GM18520 (cell line): ENCODE data around the gene PIP4K2C.
A peak's percentile ranks its signal among the peaks of the same experiment; 100 is the strongest.
"Not testable (repeated sequence)": the region's sequence is repeated elsewhere in the genome, so short reads cannot be mapped to it uniquely, and the experiment has no call there.

ENCODE experiments used
- ATAC-seq: cut with Tn5 transposase; IDR thresholded peaks from one replicate; pipeline ENCODE4 v1.9.1; 2021; ENCODE audit not compliant: unreplicated experiment

The PIP4K2C gene

DNA sequence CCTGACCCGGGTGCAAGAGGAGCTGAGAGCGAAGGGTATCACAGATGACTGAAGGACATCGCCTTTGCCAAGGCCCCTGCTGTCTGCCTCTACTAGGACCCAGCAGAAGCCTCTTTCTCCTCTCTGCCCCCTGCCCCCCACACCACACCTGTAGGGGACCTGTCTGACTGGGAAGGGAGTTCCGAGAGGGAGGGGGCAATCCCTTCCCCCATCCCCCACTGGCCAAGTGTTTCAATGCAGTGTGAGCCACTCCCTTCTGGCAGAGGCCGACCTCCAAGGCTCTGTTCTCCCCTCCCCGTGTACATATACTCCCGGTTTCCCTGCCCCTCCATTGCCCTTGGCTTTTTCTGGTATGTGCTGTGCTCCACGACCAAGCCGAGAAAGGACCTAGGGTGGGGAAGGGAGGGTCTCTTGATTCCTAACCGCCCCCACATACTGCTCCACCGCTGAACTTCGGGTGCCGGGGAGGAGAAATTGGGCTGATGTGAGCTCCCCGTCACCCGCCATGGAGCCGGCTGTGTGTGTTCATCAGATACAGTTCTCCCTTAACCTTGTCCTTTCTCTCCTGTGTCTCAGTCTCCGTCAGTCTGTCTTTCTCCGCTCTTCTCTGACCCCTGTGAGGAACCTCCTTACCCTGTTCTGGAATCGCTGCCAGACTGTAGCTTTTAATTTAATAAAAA, 18.2 kb downstream of the PIP4K2C start:
- no peak for ATAC-seq

DNA sequence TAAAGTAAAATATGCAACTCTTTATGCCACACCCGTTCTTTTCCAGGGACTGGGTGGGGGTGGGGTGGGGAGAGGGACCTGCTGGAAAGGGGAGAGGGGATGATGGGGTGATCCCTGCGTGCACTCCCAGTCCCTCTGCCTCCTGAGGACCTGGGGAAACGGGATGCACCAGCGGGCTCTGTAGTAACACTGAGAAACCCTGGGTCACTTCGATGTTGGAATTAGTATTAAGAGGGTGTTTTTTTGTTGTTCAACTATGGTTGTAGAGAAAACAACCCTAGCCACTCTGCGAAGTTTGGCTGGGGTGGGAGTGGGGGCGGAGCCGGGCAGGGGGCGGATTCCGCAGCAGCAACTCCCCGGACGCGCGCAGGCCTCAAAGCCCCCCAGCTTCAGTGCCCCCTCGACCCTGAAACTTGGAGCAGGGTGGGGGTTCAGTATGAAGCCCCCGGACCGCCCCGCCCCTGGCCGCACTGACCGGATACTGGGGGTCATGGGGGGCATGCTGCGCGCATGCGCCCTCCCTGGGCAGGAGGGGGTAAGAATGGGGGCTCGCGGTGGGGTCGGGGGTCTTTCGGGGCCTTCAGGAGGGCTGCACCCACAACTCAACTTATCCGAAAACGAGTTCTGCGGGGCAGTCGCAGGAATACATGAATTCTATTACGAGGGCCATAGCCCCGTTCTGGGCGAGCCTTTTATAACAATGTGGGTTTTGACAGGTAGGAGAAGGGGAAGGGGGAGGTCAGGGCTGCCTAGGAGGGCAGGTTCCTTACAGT, 19.0 kb downstream of the PIP4K2C start:
- no peak for ATAC-seq

GRCh38 chr12:57610554-57611107, 19.6 kb downstream of the PIP4K2C start:
- ATAC-seq: no peak

DNA sequence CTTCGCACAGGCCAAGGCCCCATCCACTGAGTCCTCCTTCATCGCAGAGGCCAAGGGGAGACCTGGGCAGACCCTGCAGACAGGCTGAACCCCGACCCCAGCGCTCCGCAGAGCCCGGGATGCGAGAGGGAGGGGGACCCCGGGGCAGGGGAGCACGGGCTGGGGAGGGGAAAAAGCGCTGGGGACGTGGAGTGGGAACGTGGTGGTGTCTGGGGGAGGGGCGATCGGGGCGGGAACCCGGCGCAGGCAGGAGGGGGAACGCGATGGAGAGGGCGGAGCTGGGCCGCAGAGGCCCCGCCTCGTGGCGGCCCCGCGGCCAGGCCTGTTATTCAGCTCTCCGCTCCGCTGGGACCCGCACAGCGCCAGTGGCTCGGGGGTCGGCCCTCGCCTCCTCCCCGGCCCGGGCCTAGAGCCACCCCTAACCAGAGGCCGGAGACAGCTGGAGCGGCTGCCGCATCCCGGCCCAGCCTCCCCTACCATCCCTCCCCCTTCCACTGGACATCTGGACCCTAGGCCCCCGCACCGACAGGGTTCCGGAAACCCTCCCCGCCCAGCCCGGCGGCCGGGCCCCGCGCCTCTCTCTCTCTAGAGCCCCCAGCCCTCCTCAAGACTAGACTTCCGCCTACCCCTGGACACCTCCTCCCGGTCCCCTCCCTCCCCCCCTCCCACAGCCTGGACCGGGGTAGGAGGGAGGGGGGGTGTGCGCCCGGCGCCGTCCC, 20.3 kb downstream of the PIP4K2C start, which contains the start of gene ARHGEF25:
Gene ARHGEF25, plus strand, starts transcription at position 328 of the 719 bp plus-strand sequence. CDS start 460 bp downstream, outside the sequence.
- ATAC-seq: no peak

DNA sequence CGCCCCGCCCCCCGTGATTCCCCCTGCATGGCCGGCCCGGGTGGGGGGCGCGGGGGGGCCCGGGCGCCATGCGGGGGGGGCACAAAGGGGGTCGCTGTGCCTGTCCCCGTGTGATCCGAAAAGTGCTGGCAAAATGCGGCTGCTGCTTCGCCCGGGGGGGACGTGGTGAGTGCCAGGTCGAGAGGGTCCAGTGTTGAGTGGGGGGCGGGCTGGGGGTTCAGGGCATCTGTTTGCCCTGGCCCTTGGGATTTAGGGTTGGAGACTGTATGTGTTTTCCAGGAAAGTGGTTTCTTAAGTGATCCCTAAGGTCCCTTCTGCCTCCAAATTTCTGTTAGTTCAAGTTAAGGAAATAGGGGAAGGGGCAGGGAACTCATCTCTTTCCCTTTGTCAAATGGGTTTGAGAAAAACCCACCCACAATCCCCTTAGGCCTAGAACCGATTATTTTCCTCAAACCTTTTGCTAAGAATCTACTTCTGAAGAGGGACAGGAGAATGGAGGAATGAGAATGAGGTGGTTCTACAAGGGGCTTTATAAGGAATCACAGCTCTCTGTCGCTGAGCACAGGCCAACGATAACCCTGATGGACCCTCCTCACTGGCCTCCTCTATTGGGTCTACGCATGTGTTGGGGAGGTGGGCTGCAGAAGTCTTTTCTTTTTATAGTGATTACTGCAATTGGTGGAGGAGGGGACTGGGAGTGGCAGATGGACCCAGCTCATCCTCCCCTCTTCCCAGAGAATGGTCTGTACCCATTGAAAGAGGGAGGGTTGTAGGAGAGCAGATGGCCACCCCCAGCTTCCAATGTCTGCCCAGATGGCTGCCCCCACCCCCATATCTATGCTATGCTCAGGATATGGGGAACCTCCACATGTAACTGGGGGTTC, 21.1 kb downstream of the PIP4K2C start:
- no peak for ATAC-seq

DNA sequence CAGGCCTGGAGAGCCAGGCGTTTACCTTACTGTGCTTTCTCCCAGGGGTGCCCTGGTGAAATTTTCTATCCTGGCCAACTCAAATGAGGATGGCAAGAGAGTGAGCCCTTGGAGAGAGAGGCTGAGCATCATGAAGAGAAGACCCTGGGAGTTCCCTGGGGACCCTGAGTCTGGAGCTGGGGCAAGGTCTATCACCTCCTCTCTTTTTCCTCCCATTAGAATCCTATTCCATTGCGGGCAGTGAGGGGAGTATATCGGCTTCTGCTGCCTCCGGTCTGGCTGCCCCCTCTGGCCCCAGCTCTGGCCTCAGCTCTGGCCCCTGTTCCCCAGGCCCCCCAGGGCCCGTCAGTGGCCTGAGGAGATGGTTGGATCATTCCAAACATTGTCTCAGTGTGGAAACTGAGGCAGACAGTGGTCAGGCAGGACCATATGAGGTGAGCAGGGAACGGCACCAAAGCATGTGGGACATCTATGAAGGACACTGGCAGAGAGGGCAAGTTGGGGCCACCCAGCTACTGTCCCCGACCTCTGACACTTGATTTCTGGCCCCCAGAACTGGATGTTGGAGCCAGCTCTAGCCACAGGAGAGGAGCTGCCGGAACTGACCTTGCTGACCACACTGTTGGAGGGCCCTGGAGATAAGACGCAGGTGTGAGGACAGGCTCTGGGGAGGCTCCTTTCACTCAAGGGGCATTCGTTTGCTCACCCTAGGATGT, 21.9 kb downstream of the PIP4K2C start:
- ATAC-seq: no peak

DNA sequence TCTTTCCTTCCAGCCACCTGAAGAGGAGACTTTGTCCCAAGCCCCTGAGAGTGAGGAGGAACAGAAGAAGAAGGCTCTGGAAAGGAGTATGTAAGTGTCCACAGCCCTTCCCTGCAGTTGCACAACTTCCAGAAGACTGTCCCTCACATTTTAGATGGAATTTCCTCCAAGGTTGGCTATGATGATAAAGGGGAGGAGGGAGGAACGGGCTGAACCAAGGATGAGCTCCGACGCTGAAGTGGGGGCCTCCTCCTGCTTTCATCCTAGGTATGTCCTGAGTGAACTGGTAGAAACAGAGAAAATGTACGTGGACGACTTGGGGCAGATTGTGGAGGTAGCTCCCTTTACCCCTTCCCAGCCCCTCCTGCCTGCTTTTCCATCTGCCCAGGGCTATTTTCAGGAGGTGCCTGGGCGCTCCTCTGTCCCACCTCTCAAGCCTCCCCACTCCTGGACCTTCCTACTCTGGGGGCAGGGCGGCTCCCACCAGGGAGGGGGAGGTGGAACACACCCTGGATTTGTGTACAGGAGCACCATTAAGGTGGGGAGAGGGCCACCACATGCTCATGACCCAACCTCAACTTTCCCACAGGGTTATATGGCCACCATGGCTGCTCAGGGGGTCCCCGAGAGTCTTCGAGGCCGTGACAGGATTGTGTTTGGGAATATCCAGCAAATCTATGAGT, 22.6 kb downstream of the PIP4K2C start:
- ATAC-seq: no peak

- ATAC-seq: peak; percentile 51
These were observed 23.4 kb downstream of the PIP4K2C start for GRCh38 chr12:57614178-57614947.

- ATAC-seq: no peak
These were observed 24.0 kb downstream of the PIP4K2C start for GRCh38 chr12:57614948-57615500.

DNA sequence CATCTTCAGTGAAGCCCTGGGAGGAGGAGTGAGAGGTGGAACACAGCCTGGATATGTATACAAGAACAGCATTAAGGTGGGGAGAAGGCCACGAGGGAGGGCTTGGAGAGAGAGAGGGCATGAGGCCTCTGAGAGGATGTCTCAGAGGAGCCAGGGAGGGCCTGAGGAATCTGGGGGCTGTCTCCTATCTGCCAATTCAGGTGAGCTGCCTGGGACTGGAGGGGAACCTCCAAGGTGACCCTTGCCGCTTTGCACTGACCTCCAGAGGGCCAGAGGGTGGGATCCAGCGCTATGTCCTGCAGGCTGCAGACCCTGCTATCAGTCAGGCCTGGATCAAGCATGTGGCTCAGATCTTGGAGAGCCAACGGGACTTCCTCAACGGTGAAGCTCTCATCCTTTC, 24.6 kb downstream of the PIP4K2C start:
- no peak for ATAC-seq

DNA sequence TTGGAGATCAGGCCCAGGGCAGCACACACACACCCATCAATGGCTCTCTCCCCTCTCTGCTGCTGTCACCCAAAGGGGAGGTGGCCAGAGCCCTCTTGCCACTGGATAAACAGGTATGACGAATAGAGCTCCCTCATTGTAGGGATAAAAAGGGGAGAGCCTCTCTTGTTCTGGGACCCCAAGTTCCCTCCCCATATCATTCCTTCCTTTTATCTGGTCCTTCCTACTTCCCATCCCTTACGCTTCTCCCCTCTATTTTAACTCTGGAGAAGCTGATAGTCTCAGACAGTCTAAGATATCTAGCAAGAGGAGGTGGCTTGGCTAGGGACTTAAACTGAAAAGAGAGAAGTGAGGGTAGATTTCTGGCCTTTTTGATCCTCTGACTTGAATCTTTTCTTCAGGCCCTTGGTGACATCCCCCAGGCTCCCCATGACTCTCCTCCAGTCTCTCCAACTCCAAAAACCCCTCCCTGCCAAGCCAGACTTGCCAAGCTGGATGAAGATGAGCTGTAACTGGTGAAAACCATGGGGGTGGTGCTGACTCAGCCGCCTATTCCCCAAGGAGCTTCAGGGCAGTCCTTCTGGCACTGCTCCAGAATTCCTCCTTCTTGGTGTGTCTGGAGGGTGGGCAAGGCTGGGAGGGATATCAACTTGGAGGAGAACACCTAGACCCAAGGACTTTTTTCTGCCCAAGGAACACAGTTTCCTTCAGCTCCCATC, 25.6 kb downstream of the PIP4K2C start:
- ATAC-seq: no peak

- no peak for ATAC-seq
These were observed 26.9 kb downstream of the PIP4K2C start for GRCh38 chr12:57617942-57618341.

DNA sequence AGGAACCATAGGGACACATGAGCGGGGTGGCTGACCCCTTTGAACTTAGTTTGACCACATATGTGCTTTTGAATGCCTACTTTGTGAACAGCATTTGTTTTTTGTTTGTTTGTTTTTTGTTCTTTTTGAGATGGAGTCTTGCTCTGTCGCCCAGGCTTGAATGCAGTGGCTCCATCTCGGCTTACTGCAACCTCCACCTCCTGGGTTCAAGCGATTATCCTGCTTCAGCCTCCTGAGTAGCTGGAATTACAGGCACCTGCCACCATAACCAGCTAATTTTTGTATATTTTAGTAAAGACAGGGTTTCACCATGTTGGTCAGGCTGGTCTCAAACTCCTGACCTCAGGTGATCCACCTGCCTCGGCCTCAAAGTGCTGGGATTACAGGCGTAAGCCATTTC, 27.4 kb downstream of the PIP4K2C start:
- not testable (repeated sequence) for ATAC-seq

- ATAC-seq: no peak
These were observed 28.0 kb downstream of the PIP4K2C start for GRCh38 chr12:57618966-57619433.

DNA sequence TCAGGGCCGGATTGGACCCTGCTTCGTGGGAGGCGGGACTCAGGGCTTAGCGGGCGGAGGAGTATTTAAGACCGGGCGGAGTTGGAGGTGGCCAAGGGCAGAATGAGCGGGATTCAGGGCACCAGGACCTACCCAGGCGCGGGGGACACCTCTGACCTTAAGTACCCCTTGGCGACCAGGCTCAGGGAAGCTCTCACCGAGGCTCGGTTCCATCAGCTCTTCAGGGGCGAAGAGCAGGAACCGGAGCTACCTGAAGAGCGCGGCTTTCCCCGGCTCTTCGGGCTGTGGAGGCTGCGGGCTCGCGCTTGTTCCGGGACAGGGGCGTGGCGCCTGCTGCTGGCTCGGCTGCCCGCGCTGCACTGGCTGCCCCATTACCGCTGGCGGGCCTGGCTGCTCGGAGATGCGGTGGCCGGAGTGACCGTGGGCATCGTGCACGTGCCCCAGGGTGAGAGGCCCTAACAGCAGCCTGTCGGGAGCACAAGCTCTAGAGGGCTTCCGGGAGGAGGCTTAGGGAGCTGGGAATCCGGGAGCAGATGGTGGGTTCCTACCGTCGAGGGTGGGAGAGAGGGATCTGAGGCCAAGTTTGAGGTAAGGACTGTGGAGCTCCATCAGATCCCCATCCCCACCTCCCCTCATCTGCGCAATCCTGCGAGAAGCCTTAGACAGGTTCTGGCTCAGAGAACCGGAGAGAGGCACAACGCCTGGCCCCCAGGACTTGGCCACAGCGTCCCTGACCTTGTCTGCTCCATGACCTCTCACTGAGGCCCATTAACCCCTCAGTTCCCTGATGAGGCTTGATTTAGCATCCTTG, 28.6 kb downstream of the PIP4K2C start:
- no peak for ATAC-seq

DNA sequence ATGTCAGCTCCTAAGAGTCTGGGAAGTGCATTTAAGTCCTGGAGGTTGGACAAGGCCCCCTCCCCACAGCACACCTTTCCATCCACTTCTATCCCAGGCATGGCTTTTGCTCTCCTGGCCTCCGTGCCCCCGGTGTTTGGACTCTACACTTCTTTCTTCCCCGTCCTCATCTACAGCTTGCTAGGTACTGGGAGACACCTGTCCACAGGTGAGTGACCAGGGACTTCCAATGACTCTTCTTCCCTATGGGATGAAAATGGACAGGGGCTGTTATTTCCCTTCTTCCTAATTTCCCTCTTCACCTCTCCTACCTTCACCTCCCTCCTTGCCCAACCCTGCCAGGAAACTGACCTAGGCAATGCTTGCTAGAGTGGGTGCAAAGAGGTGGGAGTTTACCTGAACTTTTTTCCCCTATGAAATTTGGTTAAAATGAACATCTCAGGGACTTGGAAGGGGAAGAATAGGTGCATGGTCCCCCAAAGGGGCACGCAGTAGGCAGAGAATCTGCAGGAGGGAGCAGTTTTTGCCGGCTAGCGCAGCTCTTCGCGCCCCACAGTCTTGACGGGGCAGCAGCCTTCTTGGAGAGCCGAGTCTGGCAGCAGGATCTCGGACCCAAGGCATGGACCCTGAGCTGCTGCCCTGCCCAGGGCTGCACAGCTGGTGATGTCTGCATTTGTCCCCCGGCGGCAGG, 29.4 kb downstream of the PIP4K2C start:
- ATAC-seq: no peak
